Measurements from ENCODE around the gene ZNF853.

GRCh38 chr7:6619961-6620360 lies 4.6 kb downstream of the ZNF853 start:
- TF ChIP-seq POLR2AphosphoS5 (IDR thresholded peaks at IDR 0.05; ENCODE audit: low read depth, low read length) (no peak), SIN3A (IDR thresholded peaks at IDR 0.05; ENCODE audit: borderline replicate concordance, insufficient read depth, low read length) (no peak), REST (IDR thresholded peaks at IDR 0.05; ENCODE audit: insufficient read depth in 1 of 2, low read depth in 2 of 2, low read length in 2 of 2) (no peak)

All from PFSK-1 (cell line).